ENCODE measurements around the gene DPPA4.

DNA sequence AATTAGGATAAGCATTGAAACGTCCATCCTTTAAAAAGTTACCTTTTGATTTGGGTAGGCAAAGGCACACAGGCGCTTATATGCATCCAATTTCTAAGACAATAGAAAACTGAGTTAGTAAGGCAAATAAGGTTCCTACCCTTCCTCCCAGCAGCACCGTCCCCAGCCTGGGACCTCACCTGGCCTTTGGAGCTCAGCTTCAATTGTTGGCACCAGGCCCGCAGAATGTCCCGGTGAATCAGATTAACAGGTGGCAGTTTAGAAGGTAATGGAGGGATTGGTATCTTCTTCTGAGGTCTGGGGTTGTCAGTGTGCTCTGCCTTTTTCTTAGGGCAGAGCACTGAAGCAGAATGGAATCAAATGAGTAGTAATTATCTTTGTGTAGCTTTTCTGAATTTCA, 5.7 kb downstream of the DPPA4 start:
- TF ChIP-seq, protein P1, sequence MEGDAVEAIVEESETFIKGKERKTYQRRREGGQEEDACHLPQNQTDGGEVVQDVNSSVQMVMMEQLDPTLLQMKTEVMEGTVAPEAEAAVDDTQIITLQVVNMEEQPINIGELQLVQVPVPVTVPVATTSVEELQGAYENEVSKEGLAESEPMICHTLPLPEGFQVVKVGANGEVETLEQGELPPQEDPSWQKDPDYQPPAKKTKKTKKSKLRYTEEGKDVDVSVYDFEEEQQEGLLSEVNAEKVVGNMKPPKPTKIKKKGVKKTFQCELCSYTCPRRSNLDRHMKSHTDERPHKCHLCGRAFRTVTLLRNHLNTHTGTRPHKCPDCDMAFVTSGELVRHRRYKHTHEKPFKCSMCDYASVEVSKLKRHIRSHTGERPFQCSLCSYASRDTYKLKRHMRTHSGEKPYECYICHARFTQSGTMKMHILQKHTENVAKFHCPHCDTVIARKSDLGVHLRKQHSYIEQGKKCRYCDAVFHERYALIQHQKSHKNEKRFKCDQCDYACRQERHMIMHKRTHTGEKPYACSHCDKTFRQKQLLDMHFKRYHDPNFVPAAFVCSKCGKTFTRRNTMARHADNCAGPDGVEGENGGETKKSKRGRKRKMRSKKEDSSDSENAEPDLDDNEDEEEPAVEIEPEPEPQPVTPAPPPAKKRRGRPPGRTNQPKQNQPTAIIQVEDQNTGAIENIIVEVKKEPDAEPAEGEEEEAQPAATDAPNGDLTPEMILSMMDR (IDR thresholded peaks at IDR 0.05): no peak
- no peak for TF ChIP-seq NRF1 (IDR thresholded peaks at IDR 0.05; ENCODE audit: low read depth, low read length)

Data from SK-N-SH (cell line).